Thyroid gland (tissue), 4 donors: ENCODE data around the gene F2RL3.

ENCODE experiments used
- POLR2A ChIP-seq, 2 donors: fragments of 450-650 bp; IDR thresholded peaks; one replicate each; pipeline ENCODE4 v1.6.1; 2017; ENCODE audit warnings: antibody characterized with exemption in 2 of 2, mild to moderate bottlenecking in 2 of 2, moderate library complexity in 1 of 2
- TF ChIP-seq, protein P1 (sequence below), 6 experiments: fragments of 200-600 bp in 3 of 6; fragments of 450-650 bp in 3 of 6; sonication (generic) in 3 of 6; IDR thresholded peaks; one replicate each; pipeline ENCODE4 v1.5.1; 2016 to 2019; ENCODE audit warnings: antibody characterized with exemption in 6 of 6, mild to moderate bottlenecking in 2 of 6, inconsistent platforms in 1 of 6, moderate library complexity in 1 of 6

DNA sequence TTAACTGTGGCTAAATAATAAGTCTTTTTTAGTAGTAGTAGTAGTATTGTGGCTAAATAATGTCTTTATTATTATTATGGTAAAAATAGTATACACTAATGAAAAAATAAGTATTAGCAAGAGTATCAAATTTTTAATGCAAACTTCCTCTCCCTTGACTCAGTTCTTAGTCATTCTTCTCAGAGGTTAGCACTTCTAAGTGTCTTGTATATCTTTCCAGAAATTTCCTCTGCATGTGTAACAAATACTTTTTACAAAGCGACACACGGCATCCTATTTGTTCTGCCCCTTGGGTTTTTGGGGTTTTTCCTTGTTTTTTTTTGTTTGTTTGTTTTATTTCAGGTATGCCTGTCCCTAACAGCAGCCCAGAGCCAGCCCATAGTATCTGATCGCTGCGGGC is 38.7 kb upstream of the F2RL3 start:
- TF ChIP-seq POLR2A (IDR thresholded peaks at IDR 0.05) = no peak
- TF ChIP-seq, protein P1, sequence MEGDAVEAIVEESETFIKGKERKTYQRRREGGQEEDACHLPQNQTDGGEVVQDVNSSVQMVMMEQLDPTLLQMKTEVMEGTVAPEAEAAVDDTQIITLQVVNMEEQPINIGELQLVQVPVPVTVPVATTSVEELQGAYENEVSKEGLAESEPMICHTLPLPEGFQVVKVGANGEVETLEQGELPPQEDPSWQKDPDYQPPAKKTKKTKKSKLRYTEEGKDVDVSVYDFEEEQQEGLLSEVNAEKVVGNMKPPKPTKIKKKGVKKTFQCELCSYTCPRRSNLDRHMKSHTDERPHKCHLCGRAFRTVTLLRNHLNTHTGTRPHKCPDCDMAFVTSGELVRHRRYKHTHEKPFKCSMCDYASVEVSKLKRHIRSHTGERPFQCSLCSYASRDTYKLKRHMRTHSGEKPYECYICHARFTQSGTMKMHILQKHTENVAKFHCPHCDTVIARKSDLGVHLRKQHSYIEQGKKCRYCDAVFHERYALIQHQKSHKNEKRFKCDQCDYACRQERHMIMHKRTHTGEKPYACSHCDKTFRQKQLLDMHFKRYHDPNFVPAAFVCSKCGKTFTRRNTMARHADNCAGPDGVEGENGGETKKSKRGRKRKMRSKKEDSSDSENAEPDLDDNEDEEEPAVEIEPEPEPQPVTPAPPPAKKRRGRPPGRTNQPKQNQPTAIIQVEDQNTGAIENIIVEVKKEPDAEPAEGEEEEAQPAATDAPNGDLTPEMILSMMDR (IDR thresholded peaks at IDR 0.05) = no peak
